ENCODE results near the gene ADAMTSL2.
"Not testable (repeated sequence)": the region's sequence is repeated elsewhere in the genome, so short reads cannot be mapped to it uniquely, and the experiment has no call there.

The ADAMTSL2 gene

DNA sequence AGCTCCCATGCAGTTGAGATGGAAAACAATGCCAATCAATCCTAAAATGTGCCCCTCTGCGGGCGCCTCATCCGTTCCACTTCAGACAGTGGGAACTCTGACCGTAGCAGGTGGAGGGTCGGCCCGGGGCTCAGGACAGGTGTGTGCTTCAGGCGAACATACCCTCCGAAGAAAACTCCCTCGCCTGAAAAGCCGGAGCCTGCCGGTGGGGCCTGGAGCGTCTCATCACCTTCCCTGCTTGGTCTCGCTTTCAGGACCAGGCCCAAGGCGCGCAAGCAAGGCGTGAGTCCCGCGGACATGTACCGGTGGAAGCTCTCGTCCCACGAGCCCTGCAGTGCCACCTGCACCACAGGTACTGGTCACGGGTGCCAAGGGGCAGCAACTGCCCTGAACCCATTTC lies 26.4 kb downstream of the ADAMTSL2 start:
- TF ChIP-seq, protein P1, sequence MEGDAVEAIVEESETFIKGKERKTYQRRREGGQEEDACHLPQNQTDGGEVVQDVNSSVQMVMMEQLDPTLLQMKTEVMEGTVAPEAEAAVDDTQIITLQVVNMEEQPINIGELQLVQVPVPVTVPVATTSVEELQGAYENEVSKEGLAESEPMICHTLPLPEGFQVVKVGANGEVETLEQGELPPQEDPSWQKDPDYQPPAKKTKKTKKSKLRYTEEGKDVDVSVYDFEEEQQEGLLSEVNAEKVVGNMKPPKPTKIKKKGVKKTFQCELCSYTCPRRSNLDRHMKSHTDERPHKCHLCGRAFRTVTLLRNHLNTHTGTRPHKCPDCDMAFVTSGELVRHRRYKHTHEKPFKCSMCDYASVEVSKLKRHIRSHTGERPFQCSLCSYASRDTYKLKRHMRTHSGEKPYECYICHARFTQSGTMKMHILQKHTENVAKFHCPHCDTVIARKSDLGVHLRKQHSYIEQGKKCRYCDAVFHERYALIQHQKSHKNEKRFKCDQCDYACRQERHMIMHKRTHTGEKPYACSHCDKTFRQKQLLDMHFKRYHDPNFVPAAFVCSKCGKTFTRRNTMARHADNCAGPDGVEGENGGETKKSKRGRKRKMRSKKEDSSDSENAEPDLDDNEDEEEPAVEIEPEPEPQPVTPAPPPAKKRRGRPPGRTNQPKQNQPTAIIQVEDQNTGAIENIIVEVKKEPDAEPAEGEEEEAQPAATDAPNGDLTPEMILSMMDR (IDR thresholded peaks at IDR 0.05; ENCODE audit: borderline replicate concordance, control extremely low read depth, extremely low read depth, insufficient read depth, missing control alignments): no peak
- in situ Hi-C loops (cut with MboI; ENCODE audit: low sequenced_read_pairs, unreplicated experiment): loop anchor here (25.0 kb wide), 1 partner anchor 451 kb away; no protein-coding TSS in a partner anchor

DNA sequence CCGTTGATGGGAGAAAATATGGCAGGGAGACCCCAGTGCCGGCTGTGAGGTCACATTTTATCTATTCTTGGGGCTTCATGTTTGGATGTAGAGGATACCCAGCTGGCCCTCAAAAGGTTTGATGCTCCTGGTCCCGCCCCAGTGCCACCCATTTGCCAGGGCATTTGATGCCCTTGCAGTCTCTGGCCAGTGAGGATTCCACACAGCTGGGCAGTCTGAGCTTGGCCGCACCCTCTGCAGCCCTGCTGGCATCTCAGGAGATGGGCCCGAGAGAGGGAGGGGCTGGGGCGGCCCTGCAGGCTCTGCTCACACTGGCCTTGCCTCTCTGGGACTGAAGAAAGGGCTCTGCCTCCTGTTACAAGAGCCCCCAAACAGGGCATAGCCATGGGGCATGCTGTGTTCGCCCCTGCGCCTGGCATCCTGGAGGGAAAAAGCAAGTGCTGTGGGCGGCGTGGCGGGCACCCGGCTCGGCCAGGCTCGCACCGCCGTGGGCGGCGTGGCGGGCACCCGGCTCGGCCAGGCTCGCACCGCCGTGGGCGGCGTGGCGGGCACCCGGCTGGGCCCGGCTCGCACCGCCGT lies 27.6 kb downstream of the ADAMTSL2 start:
- TF ChIP-seq, protein P1 (IDR thresholded peaks at IDR 0.05; ENCODE audit: borderline replicate concordance, control extremely low read depth, extremely low read depth, insufficient read depth, missing control alignments): no peak
- DNase-seq (ENCODE audit: low spot score): no peak
- in situ Hi-C loops (cut with MboI; ENCODE audit: low sequenced_read_pairs, unreplicated experiment): loop anchor here (25.0 kb wide), 1 partner anchor 450 kb away; no protein-coding TSS in a partner anchor

More for the DNA sequence above, 26.4 kb downstream of the ADAMTSL2 start:
- DNase-seq (ENCODE audit: low spot score): no peak

DNA sequence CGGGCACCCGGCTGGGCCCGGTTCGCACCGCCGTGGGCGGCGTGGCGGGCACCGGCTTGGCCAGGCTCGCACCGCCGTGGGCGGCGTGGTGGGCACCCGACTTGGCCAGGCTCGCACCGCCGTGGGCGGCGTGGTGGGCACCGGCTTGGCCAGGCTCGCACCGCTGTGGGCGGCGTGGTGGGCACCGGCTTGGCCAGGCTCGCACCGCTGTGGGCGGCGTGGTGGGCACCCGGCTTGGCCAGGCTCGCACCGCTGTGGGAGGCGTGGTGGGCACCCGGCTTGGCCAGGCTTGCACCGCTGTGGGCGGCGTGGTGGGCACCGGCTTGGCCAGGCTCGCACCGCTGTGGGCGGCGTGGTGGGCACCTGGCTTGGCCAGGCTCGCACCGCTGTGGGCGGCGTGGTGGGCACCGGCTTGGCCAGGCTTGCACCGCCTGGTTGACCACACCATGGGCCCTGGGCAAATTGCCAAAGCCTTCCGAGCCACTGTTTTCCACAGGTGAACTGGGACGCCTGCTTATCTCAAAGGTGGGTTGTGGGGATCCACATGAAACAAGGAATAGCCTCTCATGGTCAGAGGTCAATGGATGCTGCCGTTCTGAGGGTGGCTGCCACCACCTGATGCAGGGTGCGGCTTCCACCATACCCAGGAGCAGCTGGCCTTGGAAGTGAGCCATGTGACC lies 28.2 kb downstream of the ADAMTSL2 start:
- TF ChIP-seq, protein P1 (IDR thresholded peaks at IDR 0.05; ENCODE audit: borderline replicate concordance, control extremely low read depth, extremely low read depth, insufficient read depth, missing control alignments): no peak
- DNase-seq (ENCODE audit: low spot score): no peak
- in situ Hi-C loops (cut with MboI; ENCODE audit: low sequenced_read_pairs, unreplicated experiment): loop anchor here (25.0 kb wide), 1 partner anchor 450 kb away; no protein-coding TSS in a partner anchor

DNA sequence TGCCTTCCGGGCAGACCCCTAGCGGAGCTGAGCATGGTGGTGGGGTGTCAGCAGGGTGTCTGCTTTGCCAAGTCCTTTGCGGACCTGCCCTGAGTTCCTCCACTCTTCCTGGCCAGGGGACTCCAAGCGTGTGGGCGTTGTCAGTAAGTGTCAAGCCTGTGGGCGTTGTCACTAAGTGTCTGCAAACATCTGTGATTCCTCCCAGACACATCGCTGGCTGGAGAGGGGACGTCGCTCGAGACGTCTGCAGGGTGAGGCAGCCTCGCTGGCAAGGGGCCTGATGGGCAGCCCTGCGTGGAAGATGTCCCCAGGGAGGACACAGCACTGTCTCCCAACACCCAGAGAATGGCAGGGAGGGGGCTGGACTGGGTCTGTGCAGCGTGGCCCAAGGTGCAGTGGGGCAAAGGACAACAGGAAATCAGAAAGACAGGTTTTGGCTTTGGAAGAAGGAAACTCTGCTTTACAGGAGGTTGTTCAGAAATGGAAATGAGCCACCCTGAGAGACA lies 28.8 kb downstream of the ADAMTSL2 start:
- DNase-seq (ENCODE audit: low spot score): no peak
- in situ Hi-C loops (cut with MboI; ENCODE audit: low sequenced_read_pairs, unreplicated experiment): loop anchor here (25.0 kb wide), 1 partner anchor 449 kb away; no protein-coding TSS in a partner anchor
- TF ChIP-seq, protein P1 (IDR thresholded peaks at IDR 0.05; ENCODE audit: borderline replicate concordance, control extremely low read depth, extremely low read depth, insufficient read depth, missing control alignments): no peak

DNA sequence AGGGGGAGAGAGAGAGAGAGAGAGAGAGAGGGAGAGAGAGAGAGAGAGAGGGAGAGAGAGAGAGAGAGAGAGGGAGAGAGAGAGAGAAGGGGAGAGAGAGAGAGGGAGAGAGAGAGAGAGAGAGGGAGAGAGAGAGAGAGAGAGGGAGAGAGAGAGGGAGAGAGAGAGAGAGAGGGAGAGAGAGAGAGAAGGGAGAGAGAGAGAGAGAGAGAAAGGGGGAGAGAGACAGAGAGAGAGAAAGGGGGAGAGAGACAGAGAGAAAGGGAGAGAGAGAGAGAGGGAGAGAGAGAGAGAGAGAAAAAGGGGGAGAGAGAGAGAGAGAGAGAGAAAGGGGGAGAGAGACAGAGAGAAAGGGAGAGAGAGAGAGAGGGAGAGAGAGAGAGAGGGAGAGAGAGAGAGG lies 29.3 kb downstream of the ADAMTSL2 start:
- DNase-seq (ENCODE audit: low spot score): not testable (repeated sequence)
- in situ Hi-C loops (cut with MboI; ENCODE audit: low sequenced_read_pairs, unreplicated experiment): loop anchor here (25.0 kb wide), 1 partner anchor 448 kb away; no protein-coding TSS in a partner anchor

DNA sequence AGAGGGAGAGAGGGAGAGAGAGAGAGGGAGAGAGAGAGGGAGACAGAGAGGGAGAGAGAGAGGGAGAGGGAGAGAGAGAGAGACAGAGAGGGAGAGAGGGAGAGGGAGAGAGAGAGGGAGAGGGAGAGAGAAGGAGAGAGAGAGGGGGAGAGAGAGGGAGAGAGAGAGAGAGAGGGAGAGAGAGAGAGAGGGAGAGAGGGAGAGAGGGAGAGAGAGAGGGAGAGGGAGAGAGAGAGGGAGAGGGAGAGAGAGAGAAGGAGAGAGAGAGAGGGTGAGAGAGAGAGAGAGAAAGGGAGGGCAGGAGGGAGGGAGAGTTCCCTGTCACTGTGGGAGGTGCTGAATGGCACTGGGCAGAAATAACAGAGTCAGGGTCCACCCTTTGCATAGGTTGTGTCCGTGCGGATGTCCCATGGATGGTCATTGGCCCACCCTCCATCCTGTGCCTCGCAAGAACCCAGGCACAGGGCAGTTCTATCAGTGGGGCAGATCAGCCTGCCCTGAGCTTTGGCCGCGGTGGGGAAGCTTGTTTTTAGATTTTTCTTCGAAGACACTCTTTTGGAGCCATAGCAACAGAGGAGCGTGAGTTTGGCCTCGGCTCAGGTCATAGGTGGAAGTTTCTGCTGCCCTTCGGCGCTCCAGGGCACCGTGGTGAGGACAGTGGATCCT lies 30.1 kb downstream of the ADAMTSL2 start:
- TF ChIP-seq, protein P1 (IDR thresholded peaks at IDR 0.05; ENCODE audit: borderline replicate concordance, control extremely low read depth, extremely low read depth, insufficient read depth, missing control alignments): no peak
- in situ Hi-C loops (cut with MboI; ENCODE audit: low sequenced_read_pairs, unreplicated experiment): loop anchor here (25.0 kb wide), 1 partner anchor 448 kb away; no protein-coding TSS in a partner anchor
- DNase-seq (ENCODE audit: low spot score): no peak
